ENCODE measurements around the gene PFKFB2.

GRCh38 chr1:207129053-207129452 is 76.0 kb downstream of the PFKFB2 start:
- TF ChIP-seq, protein P1, sequence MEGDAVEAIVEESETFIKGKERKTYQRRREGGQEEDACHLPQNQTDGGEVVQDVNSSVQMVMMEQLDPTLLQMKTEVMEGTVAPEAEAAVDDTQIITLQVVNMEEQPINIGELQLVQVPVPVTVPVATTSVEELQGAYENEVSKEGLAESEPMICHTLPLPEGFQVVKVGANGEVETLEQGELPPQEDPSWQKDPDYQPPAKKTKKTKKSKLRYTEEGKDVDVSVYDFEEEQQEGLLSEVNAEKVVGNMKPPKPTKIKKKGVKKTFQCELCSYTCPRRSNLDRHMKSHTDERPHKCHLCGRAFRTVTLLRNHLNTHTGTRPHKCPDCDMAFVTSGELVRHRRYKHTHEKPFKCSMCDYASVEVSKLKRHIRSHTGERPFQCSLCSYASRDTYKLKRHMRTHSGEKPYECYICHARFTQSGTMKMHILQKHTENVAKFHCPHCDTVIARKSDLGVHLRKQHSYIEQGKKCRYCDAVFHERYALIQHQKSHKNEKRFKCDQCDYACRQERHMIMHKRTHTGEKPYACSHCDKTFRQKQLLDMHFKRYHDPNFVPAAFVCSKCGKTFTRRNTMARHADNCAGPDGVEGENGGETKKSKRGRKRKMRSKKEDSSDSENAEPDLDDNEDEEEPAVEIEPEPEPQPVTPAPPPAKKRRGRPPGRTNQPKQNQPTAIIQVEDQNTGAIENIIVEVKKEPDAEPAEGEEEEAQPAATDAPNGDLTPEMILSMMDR (IDR thresholded peaks at IDR 0.05; ENCODE audit: insufficient read depth, low read length): no peak
- TF ChIP-seq, protein P2, sequence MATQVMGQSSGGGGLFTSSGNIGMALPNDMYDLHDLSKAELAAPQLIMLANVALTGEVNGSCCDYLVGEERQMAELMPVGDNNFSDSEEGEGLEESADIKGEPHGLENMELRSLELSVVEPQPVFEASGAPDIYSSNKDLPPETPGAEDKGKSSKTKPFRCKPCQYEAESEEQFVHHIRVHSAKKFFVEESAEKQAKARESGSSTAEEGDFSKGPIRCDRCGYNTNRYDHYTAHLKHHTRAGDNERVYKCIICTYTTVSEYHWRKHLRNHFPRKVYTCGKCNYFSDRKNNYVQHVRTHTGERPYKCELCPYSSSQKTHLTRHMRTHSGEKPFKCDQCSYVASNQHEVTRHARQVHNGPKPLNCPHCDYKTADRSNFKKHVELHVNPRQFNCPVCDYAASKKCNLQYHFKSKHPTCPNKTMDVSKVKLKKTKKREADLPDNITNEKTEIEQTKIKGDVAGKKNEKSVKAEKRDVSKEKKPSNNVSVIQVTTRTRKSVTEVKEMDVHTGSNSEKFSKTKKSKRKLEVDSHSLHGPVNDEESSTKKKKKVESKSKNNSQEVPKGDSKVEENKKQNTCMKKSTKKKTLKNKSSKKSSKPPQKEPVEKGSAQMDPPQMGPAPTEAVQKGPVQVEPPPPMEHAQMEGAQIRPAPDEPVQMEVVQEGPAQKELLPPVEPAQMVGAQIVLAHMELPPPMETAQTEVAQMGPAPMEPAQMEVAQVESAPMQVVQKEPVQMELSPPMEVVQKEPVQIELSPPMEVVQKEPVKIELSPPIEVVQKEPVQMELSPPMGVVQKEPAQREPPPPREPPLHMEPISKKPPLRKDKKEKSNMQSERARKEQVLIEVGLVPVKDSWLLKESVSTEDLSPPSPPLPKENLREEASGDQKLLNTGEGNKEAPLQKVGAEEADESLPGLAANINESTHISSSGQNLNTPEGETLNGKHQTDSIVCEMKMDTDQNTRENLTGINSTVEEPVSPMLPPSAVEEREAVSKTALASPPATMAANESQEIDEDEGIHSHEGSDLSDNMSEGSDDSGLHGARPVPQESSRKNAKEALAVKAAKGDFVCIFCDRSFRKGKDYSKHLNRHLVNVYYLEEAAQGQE (IDR thresholded peaks at IDR 0.05; ENCODE audit: insufficient replicate concordance, low read depth): no peak
- TF ChIP-seq POLR2AphosphoS5 (IDR thresholded peaks at IDR 0.05; ENCODE audit: low read depth): no peak

All from HL-60 (cell line).